HEK293 (cell line): ENCODE measurements around the gene LACC1.
A peak's percentile ranks its signal among the peaks of the same experiment; 100 is the strongest.

Source experiments
- CTCF ChIA-PET: fragments of 350-600 bp; formaldehyde crosslinking; extraction: SDS; loops from one replicate; lab custom pipeline; 2021; ENCODE audit warnings: antibody characterized with exemption; lab: Yijun Ruan, JAX
- POLR2A ChIA-PET: fragments of 300-600 bp; formaldehyde crosslinking; extraction: SDS; loops from one replicate; lab custom pipeline; 2020; ENCODE audit warnings: antibody characterized with exemption, inconsistent platforms; lab: Yijun Ruan, JAX
- H3K27ac ChIP-seq: fragments of 200-500 bp; sonication (Bioruptor generic); 2 replicates; pipeline ENCODE4 v1.5.1; 2014; ENCODE audit warnings: low read depth, low read length, control low read depth, inconsistent platforms; ENCODE audit errors: extremely low read depth
- H3K36me3 ChIP-seq, 2 experiments: fragments of 200-500 bp in 1 of 2; sonication (Bioruptor generic) in 1 of 2; 1 replicate in 1 of 2; 2 replicates in 1 of 2; pipeline ENCODE4 v1.5.1; 2014 to 2017; ENCODE audit warnings: inconsistent platforms in 2 of 2, low read length in 2 of 2; ENCODE audit not compliant: control insufficient read depth in 2 of 2, insufficient read depth in 1 of 2
- H3K4me1 ChIP-seq: fragments of 200-500 bp; sonication (Bioruptor generic); 2 replicates; pipeline ENCODE4 v1.5.1; 2014; ENCODE audit warnings: mild to moderate bottlenecking, low read length, inconsistent platforms; ENCODE audit not compliant: control insufficient read depth, insufficient read depth
- H3K4me3 ChIP-seq: 2 replicates; pipeline ENCODE4 v1.5.1; 2011; ENCODE audit warnings: low read depth, mild to moderate bottlenecking, control low read depth, low read length, moderate library complexity
- H3K9me3 ChIP-seq: fragments of 200-500 bp; sonication (Bioruptor generic); 2 replicates; pipeline ENCODE4 v1.5.1; 2014; ENCODE audit warnings: low read depth, low read length, inconsistent platforms; ENCODE audit not compliant: control insufficient read depth, insufficient read depth
- ZBTB7A ChIP-seq: fragments of 450-650 bp; formaldehyde crosslinking; IDR thresholded peaks from 2 replicates; pipeline ENCODE4 v1.5.1; 2016; ENCODE audit warnings: low read depth, missing biosample characterization, missing genetic modification characterization
- ZBTB8A ChIP-seq: fragments of 450-650 bp; formaldehyde crosslinking; IDR thresholded peaks from 2 replicates; pipeline ENCODE4 v1.5.1; 2016; ENCODE audit warnings: missing biosample characterization, missing genetic modification characterization
- ZEB2 ChIP-seq: fragments of 450-650 bp; formaldehyde crosslinking; IDR thresholded peaks from 2 replicates; pipeline ENCODE4 v1.5.1; 2016; ENCODE audit warnings: missing biosample characterization, missing genetic modification characterization
- ZFP41 ChIP-seq: fragments of 450-650 bp; formaldehyde crosslinking; IDR thresholded peaks from 2 replicates; pipeline ENCODE4 v1.5.1; 2016; ENCODE audit warnings: missing biosample characterization, missing genetic modification characterization, borderline replicate concordance
- ZNF16 ChIP-seq: fragments of 450-650 bp; formaldehyde crosslinking; IDR thresholded peaks from 2 replicates; pipeline ENCODE4 v1.5.1; 2016; ENCODE audit warnings: low read depth, missing biosample characterization, missing genetic modification characterization
- ZNF24 ChIP-seq: fragments of 450-650 bp; formaldehyde crosslinking; IDR thresholded peaks from 2 replicates; pipeline ENCODE4 v1.5.1; 2016; ENCODE audit warnings: missing biosample characterization, missing genetic modification characterization
- ZNF654 ChIP-seq: fragments of 450-650 bp; formaldehyde crosslinking; IDR thresholded peaks from 2 replicates; pipeline ENCODE4 v1.5.1; 2016; ENCODE audit warnings: low read depth, missing biosample characterization, missing genetic modification characterization
- ZNF660 ChIP-seq: fragments of 450-650 bp; IDR thresholded peaks from 2 replicates; pipeline ENCODE4 v1.5.1; 2018; ENCODE audit warnings: missing biosample characterization, mild to moderate bottlenecking, missing genetic modification characterization
- ZNF747 ChIP-seq: fragments of 450-650 bp; formaldehyde crosslinking; IDR thresholded peaks from 2 replicates; pipeline ENCODE4 v1.5.1; 2016; ENCODE audit warnings: missing biosample characterization, missing genetic modification characterization
- ZNF791 ChIP-seq: fragments of 450-650 bp; formaldehyde crosslinking; IDR thresholded peaks from 2 replicates; pipeline ENCODE4 v1.5.1; 2016; ENCODE audit warnings: missing biosample characterization, missing genetic modification characterization
- ZNF843 ChIP-seq: fragments of 450-650 bp; formaldehyde crosslinking; IDR thresholded peaks from 2 replicates; pipeline ENCODE4 v1.5.1; 2016; ENCODE audit warnings: missing biosample characterization, missing genetic modification characterization
- ZSCAN23 ChIP-seq: fragments of 450-650 bp; formaldehyde crosslinking; IDR thresholded peaks from 2 replicates; pipeline ENCODE4 v1.5.1; 2016; ENCODE audit warnings: missing biosample characterization, missing genetic modification characterization
- ZXDB ChIP-seq: fragments of 450-650 bp; formaldehyde crosslinking; IDR thresholded peaks from 2 replicates; pipeline ENCODE4 v1.5.1; 2016; ENCODE audit warnings: missing biosample characterization, missing genetic modification characterization
- TF ChIP-seq, protein P1 (sequence below): fragments of 450-650 bp; formaldehyde crosslinking; IDR thresholded peaks from 2 replicates; pipeline ENCODE4 v1.5.1; 2016; ENCODE audit warnings: missing biosample characterization, missing genetic modification characterization
- TF ChIP-seq, protein P2 (sequence below): fragments of 450-650 bp; formaldehyde crosslinking; IDR thresholded peaks from 2 replicates; pipeline ENCODE4 v1.5.1; 2016; ENCODE audit warnings: missing biosample characterization, missing genetic modification characterization
- TF ChIP-seq, protein P3 (sequence below): fragments of 450-650 bp; formaldehyde crosslinking; IDR thresholded peaks from 2 replicates; pipeline ENCODE4 v1.5.1; 2016; ENCODE audit warnings: missing biosample characterization, missing genetic modification characterization

The LACC1 gene

DNA sequence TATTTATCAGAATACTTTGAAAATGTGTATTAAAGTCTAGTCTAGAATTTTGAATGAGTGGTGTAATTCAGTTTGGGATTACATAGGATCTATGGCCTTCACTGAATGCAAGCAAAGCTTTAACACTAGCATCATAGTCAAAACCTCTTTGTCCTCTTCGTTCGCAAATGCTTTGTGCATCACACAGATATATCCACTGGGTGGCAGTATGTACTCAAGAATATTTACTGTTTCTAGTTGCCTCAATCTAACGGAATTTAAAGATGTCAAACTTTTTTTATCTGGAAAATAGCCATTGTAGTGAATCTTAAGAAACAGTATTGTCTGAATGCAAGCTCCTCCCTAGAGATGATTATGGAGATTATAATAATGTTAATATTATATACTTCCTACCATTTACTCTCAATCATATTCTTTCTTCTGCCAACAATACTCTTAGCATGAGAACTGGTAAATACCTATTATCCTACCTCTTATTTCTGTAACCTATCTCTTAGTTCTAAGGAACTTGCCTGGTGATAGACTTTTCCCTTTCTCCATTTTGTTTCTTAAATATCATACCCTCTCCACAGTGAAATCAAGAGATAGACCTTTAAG is 25.8 kb downstream of the LACC1 start:
- POLR2A ChIA-PET, result no interaction called here
- Histone ChIP-seq H3K4me3 (no peak overlapping the region), H3K27ac (no peak overlapping the region), H3K9me3 (no peaks in the 10 kb centered on the region), H3K4me1 (no peaks in the 10 kb centered on the region)
- CTCF ChIA-PET, result interaction anchor here (0.6 to 5.3 kb wide), 25 partner anchors 10 to 1065 kb away, joined by 3 to 80 read pairs (median 4); no protein-coding TSS in a partner anchor
- peak; percentile 84 for TF ChIP-seq ZNF654 (tag by site-specific recombination)
- TF ChIP-seq, protein P1, sequence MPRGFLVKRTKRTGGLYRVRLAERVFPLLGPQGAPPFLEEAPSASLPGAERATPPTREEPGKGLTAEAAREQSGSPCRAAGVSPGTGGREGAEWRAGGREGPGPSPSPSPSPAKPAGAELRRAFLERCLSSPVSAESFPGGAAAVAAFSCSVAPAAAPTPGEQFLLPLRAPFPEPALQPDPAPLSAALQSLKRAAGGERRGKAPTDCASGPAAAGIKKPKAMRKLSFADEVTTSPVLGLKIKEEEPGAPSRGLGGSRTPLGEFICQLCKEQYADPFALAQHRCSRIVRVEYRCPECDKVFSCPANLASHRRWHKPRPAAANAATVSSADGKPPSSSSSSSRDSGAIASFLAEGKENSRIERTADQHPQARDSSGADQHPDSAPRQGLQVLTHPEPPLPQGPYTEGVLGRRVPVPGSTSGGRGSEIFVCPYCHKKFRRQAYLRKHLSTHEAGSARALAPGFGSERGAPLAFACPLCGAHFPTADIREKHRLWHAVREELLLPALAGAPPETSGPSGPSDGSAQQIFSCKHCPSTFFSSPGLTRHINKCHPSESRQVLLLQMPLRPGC (tag by site-specific recombination), result peak; percentile 70
- no peak for TF ChIP-seq ZNF16 (tag by site-specific recombination)
- TF ChIP-seq, protein P2, sequence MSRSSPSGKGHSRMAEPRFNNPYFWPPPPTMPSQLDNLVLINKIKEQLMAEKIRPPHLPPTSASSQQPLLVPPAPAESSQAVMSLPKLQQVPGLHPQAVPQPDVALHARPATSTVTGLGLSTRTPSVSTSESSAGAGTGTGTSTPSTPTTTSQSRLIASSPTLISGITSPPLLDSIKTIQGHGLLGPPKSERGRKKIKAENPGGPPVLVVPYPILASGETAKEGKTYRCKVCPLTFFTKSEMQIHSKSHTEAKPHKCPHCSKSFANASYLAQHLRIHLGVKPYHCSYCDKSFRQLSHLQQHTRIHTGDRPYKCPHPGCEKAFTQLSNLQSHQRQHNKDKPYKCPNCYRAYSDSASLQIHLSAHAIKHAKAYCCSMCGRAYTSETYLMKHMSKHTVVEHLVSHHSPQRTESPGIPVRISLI (tag by site-specific recombination), result 0 out of 2 replicates have a peak, but pooled peaks have one; percentile 24
- TF ChIP-seq, protein P3, sequence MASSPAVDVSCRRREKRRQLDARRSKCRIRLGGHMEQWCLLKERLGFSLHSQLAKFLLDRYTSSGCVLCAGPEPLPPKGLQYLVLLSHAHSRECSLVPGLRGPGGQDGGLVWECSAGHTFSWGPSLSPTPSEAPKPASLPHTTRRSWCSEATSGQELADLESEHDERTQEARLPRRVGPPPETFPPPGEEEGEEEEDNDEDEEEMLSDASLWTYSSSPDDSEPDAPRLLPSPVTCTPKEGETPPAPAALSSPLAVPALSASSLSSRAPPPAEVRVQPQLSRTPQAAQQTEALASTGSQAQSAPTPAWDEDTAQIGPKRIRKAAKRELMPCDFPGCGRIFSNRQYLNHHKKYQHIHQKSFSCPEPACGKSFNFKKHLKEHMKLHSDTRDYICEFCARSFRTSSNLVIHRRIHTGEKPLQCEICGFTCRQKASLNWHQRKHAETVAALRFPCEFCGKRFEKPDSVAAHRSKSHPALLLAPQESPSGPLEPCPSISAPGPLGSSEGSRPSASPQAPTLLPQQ (tag by site-specific recombination), result no peak
- TF ChIP-seq ZNF660 (tag by site-specific recombination), result peak; percentile 57
- TF ChIP-seq, all 188 proteins: peak for 4
- H3K36me3 ChIP-seq, result no peaks in the 10 kb centered on the region

DNA sequence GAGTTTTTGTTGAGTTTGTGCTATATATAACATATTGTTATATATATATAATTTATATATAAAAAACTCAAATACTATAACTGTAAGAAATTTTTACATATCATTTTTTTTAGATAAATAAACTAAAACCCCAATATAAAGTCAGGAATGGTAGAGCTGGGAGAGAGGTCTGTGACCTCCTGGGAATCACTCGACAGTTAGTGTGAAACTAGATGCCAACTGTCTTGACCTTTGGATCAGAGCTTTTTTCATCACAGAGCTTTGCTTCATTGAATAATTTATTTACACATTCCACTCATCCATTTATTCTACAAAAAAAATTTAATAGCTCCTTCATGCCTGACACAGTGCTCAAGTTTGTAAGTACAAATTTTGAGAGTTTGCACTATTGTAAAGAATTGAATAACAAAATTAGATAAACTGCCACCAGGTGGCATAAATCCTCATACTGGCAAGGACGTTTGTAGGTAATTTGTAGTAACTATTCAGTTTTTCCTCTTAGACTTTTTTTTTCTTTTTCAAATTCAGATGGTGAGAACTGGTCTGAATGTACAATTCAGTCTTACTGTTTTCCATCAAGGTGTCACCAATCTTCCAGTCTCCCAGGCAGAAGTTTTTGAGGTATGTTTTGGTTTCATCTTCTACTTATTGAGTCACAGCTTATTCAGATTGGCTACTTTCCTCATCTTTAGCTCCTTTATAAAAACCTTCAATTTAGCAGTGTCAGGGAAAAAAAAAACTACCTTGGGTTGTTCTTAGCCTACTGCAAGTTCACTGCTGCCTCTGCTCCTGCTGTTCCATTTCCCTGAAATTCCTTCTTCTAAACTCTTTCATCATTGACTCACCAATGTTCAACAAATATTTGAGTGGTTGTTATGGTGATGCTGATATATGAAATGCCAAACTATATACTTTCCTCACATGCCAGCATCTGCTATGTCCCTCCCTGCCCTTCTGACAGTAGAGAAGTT is 28.7 kb downstream of the LACC1 start:
- Histone ChIP-seq H3K9me3 (no peaks in the 10 kb centered on the region), H3K36me3 (no peaks in the 10 kb centered on the region), H3K27ac (no peak overlapping the region), H3K4me1 (no peaks in the 10 kb centered on the region), H3K4me3 (no peak overlapping the region)
- POLR2A ChIA-PET, result interaction anchor here (2.1 kb wide), 1 partner anchor 528 kb away, joined by 6 read pairs; no protein-coding TSS in a partner anchor
- TF ChIP-seq ZNF654 (tag by site-specific recombination) (peak; percentile 34), ZNF791 (tag by site-specific recombination) (no peak), ZNF747 (tag by site-specific recombination) (no peak), ZNF660 (tag by site-specific recombination) (peak; percentile 44; the same call in 1 of the 2 replicates), ZBTB8A (tag by site-specific recombination) (no peak), ZNF843 (tag by site-specific recombination) (no peak), ZFP41 (tag by site-specific recombination) (no peak), ZSCAN23 (tag by site-specific recombination) (no peak), ZNF24 (tag by site-specific recombination) (no peak)
- CTCF ChIA-PET, result interaction anchor here (0.6 to 5.3 kb wide), 38 partner anchors 9 to 1063 kb away, joined by 3 to 80 read pairs (median 4); no protein-coding TSS in a partner anchor

DNA sequence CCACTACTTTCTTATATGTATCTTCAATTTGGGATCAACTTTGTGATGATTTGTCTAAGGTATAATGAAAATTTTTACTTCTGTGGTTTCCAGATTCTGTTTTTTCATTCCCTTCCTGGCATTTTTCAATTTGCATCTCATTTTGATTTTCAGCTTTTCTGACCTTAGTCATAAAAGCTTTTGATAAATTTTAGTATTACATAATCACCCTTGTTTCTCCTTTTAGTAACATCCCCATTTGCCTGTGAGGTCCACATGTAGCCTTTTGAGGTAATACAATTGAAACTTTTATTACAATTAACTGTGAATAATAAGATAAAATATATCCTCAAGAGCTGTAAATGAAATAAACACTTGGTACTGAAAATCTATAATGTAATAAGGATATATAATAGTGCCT is 31.2 kb downstream of the LACC1 start:
- Histone ChIP-seq H3K9me3 (no peaks in the 10 kb centered on the region), H3K27ac (no peak overlapping the region), H3K4me1 (no peaks in the 10 kb centered on the region), H3K36me3 (no peaks in the 10 kb centered on the region), H3K4me3 (no peak overlapping the region)
- POLR2A ChIA-PET, result interaction anchor here (0.7 kb wide), 1 partner anchor 464 kb away, joined by 3 read pairs; no protein-coding TSS in a partner anchor
- TF ChIP-seq ZBTB7A (tag by site-specific recombination), result no peak
- TF ChIP-seq ZEB2 (tag by site-specific recombination), result no peak
- TF ChIP-seq ZXDB (tag by site-specific recombination), result no peak
- CTCF ChIA-PET, result interaction anchor here (0.9 kb wide), 1 partner anchor 528 kb away, joined by 3 read pairs; no protein-coding TSS in a partner anchor
